HG03039 (cell line): ENCODE measurements around the gene C10orf90.

Experiments
- ATAC-seq: cut with Tn5 transposase; IDR thresholded peaks from one replicate; pipeline ENCODE4 v1.9.1; 2021; ENCODE audit warnings: mild to moderate bottlenecking, moderate library complexity; ENCODE audit not compliant: unreplicated experiment

C10orf90 gene

DNA sequence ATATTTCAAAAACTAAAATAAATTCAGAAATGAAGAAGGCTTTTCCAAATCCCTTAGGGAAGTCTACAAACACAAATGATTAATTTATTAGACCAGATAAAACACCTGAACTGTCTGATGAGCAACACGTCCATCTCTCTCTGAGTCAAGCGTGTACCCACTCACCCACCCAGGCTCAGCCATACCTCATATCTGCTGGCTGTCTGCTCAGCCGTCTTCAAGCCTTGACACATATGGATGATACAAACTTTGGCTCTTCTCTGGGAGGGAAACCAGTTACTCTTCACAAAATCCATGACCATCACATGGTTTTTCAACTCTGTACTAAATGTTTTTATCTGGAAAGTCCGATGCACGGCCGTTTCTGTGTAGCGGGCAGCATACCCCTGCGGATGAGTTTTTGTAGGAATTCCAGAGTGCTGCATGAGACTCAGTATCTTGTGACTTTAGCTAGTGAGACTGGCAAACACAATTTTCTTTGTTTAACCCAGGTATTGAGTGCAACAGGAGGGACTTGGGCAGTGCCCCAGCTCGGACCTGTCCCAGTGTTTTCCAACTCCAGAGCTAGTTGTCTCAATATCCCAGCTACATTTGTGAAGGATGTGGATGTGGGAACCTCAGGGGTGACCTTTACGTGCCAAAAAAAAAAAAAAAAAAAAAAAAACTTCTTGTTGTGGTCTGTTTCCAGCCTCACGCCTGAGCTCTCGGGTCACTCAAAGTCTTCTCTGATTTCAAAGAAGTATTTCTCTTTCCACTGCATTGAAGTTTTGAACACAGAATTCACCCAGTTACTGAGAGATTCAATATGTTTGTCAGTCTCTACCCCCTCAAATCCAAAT is at the start of gene C10orf90:
Gene C10orf90, minus strand, starts transcription at position 638 of the 839 bp plus-strand sequence. Its CDS starts 213 bp downstream, at position 425.
- ATAC-seq = no peak

DNA sequence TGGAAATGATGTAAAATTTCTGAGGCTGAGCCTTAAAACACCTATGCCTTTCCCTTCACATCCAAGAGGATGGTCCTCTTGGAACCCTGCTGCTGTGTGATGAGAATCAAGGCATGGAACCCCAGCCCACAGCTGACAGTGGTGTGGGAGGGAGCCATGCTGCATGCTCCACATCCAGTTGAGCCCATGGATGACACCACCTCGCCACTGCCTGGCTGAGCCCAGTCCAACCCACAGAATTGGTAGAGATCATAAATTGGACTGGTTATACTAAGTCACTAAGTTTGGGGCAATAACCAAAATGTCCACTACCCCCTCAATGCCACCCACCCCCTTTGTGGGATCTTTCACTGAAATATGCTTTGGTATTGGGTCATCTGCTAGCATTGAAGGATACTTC is 45.9 kb upstream of the C10orf90 start:
- no peak for ATAC-seq

GRCh38 chr10:126713594-126713993 is 43.1 kb upstream of the C10orf90 start:
- no peak for ATAC-seq

- ATAC-seq = no peak
These were observed 42.2 kb upstream of the C10orf90 start for GRCh38 chr10:126712681-126713080.

DNA sequence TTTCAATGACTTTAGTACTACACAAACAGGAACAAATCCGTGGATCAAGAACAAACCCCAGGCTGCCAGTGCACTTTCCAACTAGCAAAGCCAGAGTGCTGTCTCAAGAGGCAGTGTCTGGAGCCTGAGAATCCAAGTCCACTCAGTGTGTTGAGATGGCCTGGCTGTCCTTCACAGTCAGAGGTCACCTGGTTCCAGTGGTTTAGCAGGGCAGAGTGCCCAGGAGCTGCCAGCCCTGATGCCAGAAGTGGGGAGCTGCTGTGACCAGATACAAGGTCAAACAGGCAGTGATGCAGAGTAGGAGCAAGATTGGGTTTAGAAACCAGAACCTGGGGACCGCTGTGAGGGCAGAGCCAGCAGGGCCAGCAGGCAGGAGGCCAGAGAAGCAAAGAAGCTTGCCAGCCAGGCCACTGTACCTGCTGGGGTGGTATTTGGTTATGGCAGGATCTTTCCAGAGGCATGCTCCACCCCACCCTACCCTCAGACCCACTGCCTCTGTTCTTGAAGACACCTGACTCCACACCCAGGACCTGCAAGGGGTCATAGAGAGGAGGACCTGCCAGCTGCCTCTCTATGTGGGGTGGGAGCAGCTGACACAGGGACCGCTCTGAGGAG is 35.6 kb upstream of the C10orf90 start:
- ATAC-seq = no peak

GRCh38 chr10:126705131-126705530 is 34.6 kb upstream of the C10orf90 start:
- ATAC-seq = no peak

GRCh38 chr10:126704649-126705048 is 34.2 kb upstream of the C10orf90 start:
- ATAC-seq = no peak

DNA sequence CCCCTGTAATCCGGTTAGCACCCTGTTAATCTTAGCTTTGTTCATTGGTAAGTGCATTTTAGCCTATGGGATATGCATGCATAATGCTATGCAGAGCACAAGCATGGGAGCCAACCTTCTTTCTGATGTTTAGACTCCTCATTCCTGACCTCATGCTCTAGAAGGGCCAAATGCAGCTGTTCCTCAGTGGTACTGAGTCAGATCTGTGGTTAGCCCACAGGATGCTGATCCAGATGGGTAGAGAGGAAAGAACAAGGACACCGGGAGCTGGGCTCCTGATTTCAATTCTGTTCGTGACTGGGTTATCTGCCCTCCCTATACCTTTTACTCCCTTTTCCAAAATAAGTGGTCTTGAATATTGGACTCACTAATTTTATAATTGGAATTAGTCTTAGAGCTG is 31.7 kb upstream of the C10orf90 start:
- ATAC-seq = no peak

DNA sequence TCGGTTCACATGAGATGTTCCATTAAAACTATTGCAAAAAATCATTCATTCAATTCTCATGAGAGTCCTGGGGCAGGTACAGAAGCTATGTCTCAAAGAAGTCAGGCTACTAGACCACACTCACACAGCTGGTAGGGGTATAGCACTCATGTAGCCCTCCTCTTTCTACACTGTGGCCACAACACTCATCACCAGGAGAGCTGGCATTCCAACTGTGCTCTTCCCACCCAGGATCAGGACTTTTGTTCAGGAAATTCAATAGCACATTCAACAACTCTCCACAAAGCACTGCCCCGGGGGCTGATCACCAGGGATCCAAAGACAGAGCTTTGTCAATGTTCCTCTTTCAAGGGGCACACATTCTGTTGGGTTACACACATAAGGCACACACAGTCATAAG is 31.0 kb upstream of the C10orf90 start:
- ATAC-seq = no peak

DNA sequence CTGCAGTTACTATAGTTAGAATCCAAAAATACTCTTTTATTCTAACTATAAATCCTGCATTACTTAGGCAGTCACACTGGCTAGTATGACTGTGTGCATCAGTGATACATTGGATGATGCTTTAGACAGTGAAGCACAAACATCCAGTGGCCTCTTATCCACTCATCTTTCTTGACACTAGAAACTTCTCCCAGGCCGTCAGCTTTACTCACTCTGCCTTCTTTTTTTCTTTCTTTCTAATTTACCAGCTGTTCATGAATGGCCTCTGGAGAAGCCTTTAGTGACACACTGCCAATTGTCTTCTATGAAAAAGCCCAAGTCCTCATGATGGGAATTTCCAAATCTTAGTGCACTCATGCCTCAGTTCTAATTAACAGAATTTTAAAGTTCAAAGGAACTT is 26.2 kb upstream of the C10orf90 start:
- no peak for ATAC-seq

- ATAC-seq = no peak
These were observed 21.0 kb upstream of the C10orf90 start for GRCh38 chr10:126691456-126691855.

GRCh38 chr10:126690534-126690933 is 20.0 kb upstream of the C10orf90 start:
- no peak for ATAC-seq

- ATAC-seq = no peak
These were observed 19.0 kb upstream of the C10orf90 start for GRCh38 chr10:126689461-126689994.

GRCh38 chr10:126687121-126687606 is 16.7 kb upstream of the C10orf90 start:
- no peak for ATAC-seq

- ATAC-seq = no peak
These were observed 16.2 kb upstream of the C10orf90 start for GRCh38 chr10:126686719-126687118.

DNA sequence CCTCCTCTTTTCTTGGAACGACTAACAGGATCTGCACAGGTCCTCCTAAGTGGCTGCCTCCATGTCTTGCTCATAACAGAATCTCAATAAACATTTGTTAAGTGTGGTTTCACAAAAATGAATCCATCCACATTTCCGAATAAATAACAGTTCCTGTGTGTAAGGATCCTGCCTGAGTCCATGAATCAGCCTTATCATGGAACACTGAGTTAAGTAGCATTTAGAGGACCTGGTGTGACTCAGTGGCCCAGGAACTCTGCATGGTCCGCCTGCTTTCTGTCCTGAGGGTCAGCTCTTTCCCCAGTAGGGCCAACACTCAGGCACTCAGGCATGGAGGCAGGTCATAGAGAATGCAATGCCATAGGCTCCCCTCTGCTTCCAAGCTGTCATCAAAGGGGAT is 15.8 kb upstream of the C10orf90 start:
- ATAC-seq = no peak

GRCh38 chr10:126685756-126686155 is 15.3 kb upstream of the C10orf90 start:
- ATAC-seq = no peak

- ATAC-seq = no peak
These were observed 13.8 kb upstream of the C10orf90 start for GRCh38 chr10:126684171-126684745.

DNA sequence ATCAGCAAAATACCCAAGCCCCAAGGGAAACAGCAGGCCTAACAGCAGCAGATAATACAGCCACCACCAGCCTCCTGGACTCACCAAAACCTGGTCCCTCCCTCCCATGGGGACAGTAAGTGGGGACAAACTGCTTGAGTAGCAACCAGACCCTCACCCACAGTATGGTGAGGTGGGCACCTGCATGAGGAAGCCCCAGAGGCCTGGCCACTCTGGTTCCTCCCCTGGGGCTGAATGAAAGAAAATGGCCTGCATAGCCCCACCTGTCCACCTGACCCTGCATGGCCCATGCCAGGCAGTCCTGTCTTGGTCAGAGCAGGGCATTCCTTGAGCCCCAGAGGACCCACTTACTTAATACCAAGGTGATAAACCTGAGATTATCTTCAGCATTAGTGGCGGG is 13.0 kb upstream of the C10orf90 start:
- no peak for ATAC-seq

DNA sequence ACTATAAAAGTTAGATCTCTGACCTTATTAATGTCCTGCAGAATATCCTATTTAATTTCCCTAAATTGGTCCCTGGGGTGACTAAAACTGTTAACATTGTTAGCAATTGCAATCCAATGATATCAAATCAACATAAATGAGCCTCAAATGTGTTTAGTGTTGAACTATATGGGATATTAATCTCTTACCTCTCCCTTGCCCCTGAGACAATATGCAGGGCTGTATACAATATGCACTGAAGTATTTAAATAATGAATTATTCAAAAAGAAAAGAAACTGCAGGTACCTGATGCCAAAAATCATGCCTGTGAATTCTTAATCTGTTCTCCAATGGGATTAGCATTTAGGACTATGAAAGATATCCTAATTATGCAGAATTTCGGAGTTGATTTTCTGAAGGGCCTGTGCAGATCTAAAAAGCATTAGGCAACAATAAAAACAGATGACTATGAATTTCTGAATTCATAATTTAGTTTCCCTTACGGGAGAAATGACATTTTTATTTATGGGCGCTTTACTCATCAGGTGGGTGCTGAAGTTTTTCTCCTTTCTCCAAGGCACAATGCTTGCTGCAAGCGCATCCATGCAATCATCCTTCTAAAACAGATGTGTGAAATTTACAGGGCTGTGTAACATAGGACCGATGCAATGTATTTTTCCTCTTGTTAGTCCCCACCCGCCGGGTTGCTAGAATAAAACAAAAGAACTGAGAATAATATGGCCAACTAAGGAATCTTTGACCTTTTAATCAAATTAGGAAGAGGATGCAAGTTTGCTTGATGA is 5.4 kb upstream of the C10orf90 start:
- ATAC-seq = no peak
